GM21723 (cell line): ENCODE measurements around the gene SLC30A7.

Experiments used
- ATAC-seq: cut with Tn5 transposase; IDR thresholded peaks from one replicate; pipeline ENCODE4 v1.9.1; 2021; ENCODE audit warnings: mild to moderate bottlenecking, moderate library complexity; ENCODE audit not compliant: unreplicated experiment

SLC30A7 gene

DNA sequence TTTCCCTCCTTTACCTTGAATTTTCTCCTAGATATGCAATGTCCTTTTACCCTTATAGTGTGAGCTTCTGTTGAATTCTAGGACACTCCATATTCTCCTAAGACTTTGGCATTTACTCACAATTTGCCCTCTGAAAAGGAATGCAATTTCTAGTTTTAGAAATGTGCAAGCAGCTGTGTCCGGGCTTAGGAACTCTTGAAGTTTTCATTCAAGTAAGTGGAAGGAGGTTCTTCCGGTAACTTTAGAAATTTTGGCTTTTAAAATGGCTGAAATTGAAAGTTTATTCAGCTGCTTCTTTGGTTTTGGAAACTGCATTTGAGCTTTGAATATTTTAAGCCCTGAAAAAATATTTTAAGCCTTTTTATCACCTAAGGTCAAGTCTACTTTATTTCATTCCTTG is 73.4 kb downstream of the SLC30A7 start:
- ATAC-seq: no peak

DNA sequence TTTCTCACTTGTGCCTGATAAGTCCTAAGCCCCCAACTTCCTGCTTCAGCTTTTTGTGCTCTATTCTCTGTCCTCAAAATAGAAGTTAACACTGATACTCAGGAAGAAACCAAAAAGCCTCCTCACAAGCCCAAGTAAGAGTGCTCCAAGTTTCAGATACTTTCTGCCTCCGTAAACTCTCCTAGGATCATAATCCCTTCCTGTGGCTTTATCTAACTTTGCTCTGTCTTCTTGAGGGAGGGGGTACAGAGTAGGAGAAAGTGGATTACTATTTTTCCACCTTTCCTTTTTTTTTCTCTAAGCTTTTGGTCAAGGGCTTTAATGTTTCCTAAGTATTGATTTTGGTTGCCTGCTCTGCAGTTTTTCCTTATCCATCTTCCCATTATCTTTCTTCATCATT is 75.1 kb downstream of the SLC30A7 start:
- ATAC-seq: no peak

- no peak for ATAC-seq
Observed at GRCh38 chr1:100972185-100972584, 76.3 kb downstream of the SLC30A7 start.

DNA sequence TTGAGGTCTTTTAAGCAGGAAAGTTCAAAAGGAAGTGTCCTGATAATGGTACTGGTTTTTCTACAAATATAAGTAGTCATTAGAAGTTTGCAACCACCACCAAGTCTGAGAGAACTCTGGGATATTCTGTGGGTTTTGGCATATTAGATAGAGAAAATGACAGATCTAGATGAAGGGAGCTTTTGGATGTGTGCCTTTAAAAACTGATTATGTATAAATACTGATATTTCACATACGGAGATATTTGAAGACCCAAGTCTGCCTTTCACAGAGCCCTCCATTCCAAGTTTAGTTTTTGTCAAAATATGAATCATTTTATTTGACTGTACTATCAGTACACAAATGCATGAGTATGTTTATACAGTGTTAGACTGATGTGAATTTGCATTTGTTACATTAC is 81.0 kb downstream of the SLC30A7 start:
- ATAC-seq: no peak

DNA sequence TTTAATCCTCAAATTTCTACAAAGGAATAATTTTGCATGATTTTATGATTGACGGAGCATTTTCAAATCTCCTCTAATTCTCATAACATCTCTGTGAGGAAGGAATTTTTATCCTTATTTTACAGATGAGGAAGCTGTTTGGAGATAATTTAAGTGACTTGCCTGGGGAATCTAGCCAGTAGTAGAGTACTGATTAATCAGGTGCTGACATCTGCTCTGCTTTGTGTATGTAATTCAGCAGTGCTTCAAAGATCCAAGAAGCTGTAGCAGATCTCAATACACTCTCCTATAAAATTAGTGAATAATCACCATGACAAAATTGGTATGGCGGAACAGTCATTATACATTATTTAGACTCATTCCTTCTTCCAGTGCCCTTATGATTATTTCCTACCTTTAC is 83.7 kb downstream of the SLC30A7 start:
- ATAC-seq: no peak

DNA sequence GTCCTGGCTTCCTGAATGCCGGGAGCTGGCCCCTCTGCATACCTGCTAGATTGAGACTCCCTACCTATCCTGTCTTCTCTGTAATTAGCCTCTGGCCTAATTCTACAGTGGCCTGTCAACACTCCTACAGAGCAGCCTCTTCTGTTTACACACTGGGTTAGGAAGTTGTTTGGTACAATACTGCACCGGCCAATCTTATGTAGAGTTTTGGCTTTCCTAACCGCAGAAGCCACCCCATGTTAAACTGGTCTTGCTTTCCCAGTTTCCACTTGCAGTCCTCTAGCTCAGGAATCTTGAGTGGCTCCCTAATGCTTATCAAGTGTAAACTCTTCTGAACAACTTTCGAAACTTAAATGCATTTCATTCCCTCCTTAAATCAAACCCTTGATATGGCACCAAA is 86.9 kb downstream of the SLC30A7 start:
- no peak for ATAC-seq

DNA sequence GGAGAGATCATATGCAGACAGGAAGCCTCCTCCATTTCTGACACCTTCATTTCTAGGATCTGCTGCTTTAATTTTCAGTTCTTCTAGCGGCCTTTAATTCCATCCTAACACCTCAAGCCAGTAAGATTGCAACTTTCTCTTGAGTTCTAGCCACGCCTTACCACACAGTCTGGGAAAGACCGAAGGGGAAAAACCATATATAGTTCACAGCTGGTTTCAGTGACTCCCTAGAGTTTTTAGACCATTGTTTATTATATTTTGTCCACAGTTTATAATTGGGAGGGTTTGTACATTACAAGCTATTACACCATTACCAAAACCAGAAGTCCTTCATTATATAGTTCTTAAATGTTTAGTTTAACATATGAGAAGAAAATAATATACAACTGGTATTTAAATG is 92.2 kb downstream of the SLC30A7 start:
- no peak for ATAC-seq

GRCh38 chr1:100989306-100990077 is 93.6 kb downstream of the SLC30A7 start:
- ATAC-seq: no peak

DNA sequence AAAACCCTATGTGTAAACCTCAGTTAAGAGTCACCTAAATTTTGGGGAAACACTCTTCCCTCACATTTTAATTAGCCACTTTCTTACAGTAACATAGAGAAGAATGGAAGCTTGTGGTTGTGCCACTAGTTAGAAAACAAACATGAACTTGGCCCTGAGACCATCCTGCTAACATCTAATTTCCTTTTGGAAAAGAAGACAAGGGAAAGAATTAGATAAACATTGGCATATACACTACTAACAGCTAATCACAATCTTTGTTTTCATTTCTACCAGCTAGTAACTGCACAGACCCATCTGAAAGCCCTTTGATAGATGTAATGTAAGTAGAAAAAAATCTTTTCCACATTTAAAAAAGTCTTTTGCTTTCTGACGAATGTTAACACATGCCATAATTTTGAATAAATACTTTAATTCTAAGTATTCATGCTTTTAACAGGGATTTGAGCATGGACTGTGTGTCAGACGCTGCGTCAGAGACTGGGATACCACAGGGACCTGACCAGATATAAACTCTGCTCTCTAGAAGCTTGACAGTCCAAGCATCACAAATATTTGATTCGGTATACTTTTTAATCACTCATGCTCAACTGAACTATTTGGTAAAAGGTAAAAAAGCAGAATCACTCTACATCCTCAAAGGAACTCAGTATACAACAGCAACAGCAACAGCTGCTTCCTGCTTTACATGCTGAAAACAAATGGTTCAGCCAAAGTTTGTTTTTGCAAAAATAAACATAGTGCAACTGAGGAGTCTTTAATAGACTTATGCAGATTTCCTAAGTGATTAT is 99.5 kb downstream of the SLC30A7 start:
- no peak for ATAC-seq

DNA sequence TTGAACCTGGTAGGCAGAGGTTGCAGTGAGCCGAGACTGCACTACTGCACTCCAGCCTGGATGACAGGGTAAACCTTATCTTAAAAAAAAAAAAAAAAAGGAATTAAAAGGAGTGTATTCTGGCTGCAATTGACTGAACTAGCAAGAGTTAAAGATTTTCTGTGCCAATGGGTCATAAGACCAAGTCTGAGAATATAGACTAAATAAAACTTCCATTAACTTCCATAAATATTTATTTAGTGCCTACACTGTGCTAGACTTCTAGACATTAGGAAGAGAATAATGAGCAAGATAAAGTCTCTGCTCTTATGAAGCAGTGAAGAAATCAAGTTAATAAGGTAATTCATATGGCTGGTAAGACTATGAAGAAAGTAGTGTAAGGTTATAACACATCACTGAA is 102.5 kb downstream of the SLC30A7 start:
- no peak for ATAC-seq

DNA sequence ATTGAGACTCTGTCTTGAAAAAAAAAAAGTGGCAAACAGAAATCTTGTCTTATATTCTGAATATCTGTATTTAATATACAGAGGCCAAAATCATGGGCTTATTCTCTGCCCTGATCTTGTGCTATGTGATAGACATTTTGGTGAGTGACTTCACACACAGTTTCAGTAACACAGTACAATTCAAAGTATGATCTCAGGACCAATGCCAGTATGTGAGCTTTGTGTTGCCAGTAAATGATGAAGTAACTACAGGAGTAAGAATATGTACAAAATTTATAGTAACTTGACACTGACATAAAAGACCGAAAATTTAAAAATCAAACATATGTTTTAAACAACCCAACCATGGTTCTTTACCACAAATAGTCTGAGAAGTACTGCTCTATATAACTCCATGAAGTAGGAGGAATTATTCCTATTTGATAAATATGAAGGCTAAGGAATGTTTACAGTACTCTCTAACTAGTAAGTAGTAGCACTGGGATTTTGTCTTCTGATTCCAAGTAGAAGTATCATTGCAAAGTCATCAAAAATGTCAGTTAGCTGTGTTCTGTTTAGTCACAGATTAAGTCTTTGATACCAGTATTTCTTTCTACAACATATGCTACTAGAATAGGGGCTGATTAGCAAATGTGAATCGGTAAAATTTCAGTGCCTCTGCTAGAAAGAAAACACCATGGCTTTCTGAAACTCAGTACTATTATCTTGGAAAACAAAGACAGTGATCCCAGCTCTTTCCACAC is 104.4 kb downstream of the SLC30A7 start:
- ATAC-seq: no peak

GRCh38 chr1:101002551-101002950 is 106.7 kb downstream of the SLC30A7 start:
- no peak for ATAC-seq

DNA sequence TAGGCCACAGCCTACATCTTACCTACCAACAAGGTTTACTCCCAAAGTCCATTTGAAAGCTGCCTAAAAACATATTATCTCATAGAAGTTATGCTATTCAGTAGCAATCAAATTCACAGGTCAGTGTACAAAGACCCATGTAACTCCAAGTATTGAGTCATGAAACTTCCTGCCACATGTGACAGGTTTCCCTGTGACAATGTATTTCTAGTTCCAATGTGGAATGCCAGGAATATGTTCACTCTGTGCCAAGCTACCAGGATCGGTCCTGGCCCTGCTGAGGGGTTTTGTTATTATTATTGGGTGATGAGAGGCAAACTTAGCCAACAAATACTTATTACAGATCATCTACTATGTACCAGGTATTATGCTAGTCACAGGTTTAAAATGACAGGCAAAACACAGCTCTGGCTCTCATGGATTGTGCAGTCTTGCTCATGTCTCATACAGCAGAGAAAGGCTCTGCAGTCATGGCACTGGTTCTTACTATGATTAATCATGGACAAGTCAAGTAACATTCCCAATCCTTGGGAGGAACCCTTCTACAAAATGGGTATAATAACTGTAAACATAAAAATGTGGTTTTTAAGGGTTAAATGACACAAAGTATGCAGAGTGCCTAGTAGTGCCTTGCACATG is 107.2 kb downstream of the SLC30A7 start:
- ATAC-seq: no peak

DNA sequence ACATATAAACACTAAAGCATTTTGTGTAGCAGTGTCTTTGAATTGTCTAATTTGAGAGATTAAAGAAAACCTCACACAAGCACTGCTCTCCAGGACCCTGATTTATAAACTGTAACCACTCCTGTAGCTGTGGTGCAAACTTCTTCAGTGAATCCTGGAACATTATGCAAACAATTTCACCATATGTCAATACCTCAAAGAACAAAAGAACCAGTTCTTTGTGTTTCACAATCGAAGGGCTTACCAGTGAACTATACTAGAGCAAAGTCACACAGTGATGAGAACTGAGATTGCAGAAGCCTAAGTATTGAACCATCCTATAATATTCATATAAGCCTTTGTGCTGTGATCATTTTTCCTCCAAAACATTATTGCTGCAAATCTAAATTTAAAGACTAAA is 108.2 kb downstream of the SLC30A7 start:
- peak; percentile 45 for ATAC-seq

DNA sequence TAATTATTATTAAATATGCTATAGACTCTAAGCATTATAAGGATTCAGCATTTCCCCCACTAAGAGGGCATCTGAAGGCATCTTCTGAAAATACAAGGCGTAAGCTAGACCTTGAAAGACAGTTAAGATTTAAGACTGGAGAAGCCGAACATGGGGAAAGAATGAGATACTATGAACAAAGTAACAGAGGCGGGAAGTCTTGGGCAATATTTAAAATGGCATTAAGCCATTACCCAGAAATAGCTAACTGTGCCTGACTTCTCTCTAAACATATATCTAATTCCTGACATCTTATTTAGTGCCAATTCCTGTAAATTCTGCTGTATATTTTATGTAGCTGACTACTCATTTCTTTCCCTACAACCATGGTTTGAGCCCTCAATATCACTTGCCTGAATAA is 108.8 kb downstream of the SLC30A7 start:
- no peak for ATAC-seq

GRCh38 chr1:101005183-101005582 is 109.3 kb downstream of the SLC30A7 start:
- no peak for ATAC-seq

DNA sequence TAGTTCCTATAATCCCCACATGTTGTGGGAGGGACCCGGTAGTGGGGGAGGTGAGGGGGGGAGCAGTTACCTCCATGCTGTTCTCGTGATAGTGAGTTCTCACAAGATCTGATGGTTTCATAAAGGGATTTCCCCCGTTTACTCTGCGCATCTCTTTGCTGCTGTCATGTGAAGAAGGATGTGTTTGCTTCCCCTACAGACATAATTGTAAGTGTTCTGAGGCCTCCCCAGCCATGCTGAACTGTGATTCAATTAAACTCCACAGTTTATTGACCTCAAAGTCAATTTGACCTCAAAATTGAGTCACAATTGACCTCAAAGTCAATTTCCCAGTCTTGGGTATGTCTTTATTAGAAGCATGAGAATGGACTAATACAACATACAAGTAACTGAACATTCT is 110.0 kb downstream of the SLC30A7 start:
- ATAC-seq: no peak

DNA sequence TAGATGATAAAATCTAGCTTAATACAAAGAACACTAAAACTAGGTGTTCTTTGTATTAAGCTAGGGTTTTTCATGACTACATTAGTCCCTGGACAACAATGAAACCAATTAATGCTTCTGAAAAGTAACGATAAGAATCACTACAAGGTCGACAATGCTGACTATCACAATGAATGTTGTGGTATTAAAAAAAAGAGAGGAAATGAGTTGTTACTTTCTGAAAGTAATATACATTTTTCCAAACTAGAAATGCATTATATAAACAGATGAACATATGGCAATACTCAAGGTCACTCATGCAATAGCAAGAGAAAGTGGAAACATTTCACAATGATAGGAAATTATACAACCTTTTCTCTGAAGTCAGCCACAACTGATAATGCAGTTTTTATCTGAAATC is 110.7 kb downstream of the SLC30A7 start:
- no peak for ATAC-seq

- no peak for ATAC-seq
Observed at GRCh38 chr1:101008229-101008834, 112.4 kb downstream of the SLC30A7 start.

DNA sequence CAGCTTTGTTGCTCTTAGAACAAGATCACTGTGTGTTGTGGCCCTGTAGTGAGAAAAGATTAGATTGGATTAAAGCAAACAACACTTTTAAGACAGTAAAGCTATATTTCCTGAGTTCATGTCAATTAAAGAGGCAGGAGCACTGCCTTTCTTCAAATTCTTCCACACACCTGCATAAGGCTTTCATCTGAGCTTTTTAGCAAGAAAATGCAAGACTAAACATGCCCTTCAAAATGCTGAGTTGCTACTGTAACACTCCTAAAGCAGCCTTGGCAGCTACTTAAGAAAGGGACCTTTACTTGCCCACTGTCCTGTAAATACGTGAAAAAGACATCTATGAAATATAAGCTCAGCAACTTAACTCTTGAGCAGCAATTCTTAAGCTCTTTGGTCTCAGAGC is 117.9 kb downstream of the SLC30A7 start:
- ATAC-seq: no peak

- no peak for ATAC-seq
Observed at GRCh38 chr1:101017448-101017847, 121.6 kb downstream of the SLC30A7 start.
